Body of pancreas (tissue), 4 donors: ENCODE results near the gene ITGB6.

Source experiments
- POLR2A ChIP-seq, 3 donors: fragments of 450-650 bp; IDR thresholded peaks; one replicate each; pipeline ENCODE4 v1.6.1; 2016; ENCODE audit warnings: antibody characterized with exemption in 3 of 3, mild to moderate bottlenecking in 2 of 3
- TF ChIP-seq, protein P1 (sequence below), 7 experiments: fragments of 450-650 bp in 4 of 7; fragments of 200-600 bp in 3 of 7; sonication (generic) in 3 of 7; IDR thresholded peaks; one replicate each; pipeline ENCODE4 v1.5.1; 2016 to 2019; ENCODE audit warnings: antibody characterized with exemption in 7 of 7

DNA sequence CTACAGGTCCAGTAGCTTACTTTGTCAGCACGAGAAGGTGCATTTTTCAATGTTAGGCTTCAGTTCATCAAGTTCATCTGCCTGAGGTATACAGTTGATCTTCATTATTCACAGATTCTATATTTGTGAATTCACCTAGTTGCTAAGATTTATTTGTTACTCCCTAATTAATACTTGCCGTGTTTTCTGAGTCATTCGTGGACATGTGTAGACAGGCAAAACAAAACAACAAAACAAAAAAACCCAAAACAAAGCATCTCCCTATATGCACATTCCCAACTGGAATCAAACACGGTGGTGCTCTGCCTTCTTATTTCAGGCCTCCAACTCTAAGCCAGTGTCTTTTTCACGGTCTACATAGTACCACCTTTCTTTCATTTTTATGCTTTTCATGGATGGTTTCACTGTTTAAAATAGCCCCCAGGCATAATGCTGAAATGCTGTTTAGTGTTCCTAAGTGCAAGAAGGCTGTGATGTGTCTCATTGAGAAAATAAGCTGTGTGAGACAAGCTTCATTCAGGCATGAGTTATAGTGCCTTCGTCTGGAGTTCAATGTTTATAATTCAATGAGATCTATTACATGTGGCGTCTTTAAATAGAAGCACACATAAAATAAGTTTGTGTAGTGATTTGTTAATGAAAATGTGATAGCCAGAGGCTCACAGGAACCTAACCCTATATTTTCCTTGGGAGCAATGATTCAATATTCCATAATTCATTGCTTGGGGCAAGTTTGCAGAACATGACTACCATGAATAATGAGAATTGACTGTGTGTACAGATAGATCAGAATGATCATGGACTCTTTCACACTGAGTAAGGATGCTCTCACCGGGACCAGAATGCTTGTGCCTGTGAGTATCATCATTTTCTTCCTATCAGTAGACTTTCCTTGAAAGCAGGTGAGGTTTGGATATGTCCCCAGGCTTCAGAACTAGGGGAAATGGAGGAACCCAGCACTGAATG, 24.6 kb downstream of the ITGB6 start:
- TF ChIP-seq, protein P1, sequence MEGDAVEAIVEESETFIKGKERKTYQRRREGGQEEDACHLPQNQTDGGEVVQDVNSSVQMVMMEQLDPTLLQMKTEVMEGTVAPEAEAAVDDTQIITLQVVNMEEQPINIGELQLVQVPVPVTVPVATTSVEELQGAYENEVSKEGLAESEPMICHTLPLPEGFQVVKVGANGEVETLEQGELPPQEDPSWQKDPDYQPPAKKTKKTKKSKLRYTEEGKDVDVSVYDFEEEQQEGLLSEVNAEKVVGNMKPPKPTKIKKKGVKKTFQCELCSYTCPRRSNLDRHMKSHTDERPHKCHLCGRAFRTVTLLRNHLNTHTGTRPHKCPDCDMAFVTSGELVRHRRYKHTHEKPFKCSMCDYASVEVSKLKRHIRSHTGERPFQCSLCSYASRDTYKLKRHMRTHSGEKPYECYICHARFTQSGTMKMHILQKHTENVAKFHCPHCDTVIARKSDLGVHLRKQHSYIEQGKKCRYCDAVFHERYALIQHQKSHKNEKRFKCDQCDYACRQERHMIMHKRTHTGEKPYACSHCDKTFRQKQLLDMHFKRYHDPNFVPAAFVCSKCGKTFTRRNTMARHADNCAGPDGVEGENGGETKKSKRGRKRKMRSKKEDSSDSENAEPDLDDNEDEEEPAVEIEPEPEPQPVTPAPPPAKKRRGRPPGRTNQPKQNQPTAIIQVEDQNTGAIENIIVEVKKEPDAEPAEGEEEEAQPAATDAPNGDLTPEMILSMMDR (IDR thresholded peaks at IDR 0.05): no peak
- no peak for TF ChIP-seq POLR2A (IDR thresholded peaks at IDR 0.05)
